NCI-H510A treated with DMSO at 0.1 percent for 48 hours (cell line): ENCODE results near the gene NENF.

Experiments
- DNase-seq: peaks from one replicate; lab custom pipeline; 2025; lab: John Stamatoyannopoulos, UW

NENF gene

DNA sequence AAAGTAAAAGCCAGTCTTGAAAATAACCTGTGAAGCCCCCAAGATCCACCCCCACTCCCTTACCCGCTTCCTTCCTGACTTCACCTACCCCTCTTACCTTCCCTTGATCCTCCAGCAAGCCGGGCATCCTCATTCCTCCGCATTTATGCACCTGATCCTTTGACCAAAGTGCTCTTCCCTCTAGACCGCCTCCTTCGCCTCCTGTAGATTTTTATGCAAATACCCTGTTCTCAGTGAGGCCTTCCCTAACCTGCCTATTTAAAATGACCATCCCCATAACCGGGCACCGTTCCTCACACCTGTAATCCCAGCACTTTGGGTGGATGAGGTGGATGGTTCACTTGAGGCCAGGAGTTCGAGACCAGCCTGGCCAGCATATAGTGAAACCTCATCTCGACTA is 1.1 kb upstream of the NENF start:
- no peak for DNase-seq

DNA sequence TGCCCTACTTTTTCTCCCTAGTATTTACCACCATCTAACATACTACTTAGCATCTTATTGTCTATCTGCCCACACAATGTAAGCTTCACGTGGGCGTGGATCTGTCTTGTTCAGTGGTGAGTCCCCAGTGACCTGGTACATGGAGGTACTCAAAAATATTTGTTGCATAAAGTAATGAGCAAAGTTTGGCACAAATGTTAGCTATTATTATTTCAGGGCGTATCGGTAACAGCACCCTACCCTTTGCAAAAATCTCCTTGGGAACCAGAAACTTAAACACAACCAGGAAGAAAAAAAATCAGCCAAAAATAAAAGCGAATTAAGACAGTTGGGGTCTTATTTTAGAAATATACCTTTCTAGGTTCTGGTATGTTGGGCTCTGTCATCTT is 454 bp upstream of the NENF start:
- no peak for DNase-seq

DNA sequence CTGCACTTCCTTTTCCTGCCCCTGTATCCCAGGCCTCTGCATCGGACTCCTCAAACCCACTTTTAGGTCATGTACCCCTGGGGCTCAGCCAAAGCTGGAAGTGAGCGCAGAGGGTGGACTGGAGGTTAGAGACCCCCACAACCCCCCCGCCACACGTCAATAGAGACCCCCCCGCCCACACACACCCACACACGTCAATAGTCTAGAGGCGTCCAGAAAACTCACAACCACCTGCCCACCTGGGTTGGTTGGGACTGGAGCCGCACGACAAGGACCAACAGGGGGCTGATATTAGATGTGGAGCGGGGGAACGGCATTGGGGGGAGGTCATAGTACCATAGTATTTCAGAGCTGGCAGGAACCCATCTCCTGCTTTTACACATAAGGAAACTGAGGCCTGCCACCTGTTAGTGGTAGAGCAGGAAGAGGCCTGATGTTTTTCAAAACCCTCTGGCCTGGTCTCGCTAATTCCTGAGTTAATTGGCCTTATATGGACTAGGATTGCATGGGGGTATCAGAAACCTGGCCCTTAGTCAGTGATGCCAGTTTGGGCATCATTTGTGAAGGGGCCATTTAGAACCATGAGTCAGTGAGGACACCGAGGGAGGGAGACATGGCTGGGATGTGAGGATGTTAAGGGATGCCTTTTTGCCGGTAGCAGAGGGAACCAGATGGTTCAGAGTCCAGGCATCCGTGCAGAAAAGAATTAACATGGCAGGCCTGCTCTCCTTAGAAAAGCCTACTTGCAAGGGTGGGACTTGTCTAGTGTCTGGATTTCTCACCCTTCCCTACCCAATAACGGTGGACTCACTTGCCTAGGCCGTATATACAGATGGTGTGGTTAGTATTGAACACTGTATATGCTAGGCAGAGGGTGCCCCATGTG is 1.1 kb downstream of the NENF start:
- no peak for DNase-seq

DNA sequence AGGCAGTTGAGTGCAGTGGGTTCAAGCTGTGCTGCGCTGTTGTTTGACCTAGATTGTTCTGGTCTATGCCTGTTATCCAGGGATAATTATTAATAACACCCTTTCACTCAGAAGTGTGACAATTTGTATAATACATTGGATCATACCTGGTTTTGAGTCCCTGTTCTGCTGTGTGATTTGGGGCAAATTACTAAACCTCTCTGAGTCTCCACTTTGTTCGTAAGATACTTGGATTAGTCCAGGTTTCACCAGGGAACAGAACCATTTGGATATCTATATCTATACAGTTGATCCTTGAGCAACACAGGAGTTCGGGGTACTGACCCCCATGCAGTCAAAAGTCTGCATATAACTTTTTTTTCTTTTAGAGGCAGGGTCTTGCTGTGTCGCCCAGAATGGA is 2.3 kb downstream of the NENF start:
- DNase-seq, result no peak

DNA sequence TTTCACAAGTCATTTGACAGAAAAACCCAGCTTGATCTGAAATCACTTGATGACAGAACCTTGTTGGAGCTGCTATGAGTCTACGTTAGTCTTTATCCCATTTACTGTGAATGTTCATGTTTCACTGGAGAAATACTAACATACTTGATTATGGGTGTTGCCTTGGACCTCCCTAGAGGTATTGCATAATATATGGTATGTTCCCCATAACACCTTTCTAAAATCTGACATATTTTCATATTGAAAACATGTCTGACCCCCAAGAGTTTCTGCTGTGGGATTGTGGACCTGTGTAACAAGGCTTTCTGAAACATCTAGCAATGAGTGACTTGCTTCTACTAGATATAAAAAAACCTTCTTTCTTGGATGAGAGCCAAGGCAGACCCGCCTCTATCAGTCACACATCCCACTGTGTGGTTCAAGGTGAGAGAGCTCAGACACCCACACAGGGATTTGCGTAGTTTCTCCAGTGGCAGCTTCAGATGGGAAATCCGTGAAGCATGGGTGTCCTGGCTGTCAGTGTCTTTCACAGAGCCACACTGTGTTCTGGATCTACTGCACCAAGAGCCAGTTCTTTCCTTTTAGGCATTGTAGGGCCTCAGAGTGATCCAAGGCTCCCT is 4.6 kb downstream of the NENF start:
- no peak for DNase-seq

DNA sequence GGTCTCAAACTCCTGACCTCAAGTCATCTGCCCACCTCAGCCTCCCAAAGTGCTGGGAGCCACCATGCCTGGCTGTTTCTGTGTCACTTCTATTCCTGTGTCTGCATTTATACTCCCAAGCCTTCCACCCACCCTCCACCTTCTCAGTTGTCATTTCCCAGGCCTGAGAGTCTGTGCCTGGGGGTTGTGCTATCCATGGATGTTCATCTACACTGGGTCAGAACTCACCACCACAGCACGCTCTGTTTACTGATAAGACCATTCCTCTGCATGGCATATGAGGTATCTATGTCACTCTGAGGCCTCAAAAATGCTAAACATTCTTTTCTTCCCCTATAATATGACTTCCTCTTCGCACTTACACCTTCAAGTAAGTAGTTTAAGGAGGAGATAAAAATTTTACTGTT is 6.1 kb downstream of the NENF start:
- no peak for DNase-seq

DNA sequence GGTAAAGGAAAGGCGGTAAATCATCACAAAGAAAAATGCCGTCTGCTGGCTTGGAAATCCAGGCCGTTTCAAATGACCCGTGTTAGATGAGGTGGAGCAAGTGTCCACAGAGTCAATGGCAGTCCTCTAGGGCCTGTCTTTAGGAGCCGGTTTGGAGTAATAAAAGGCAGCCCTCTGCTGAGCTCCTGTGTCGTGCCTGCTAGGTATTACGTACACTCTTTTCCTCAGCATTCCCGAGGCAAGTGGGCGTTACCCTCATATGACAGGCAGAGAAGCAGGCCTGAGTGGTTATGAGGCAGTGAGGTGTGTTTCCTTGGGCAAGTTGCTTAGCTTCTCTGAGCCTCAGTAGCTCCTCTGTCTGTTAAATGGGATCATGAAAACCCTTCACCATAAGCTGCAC is 7.7 kb downstream of the NENF start:
- no peak for DNase-seq

DNA sequence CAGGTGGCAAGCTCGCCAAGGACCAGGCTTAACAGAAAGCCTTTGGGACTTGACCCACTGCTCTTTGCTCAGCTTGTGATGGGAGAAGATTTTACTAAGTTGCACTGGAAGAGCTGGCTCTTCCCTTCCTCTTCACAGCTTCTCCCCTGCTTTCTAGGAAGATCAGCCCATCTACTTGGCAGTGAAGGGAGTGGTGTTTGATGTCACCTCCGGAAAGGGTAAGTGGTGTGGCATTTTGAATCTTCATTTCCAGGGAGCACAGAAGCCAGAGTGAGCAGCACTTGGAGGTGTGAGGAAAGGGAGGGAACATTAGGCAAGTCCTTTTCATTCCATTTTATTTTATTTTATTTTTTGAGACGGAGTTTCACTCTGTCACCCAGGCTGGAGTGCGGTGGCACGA is 9.7 kb downstream of the NENF start:
- DNase-seq, result no peak

DNA sequence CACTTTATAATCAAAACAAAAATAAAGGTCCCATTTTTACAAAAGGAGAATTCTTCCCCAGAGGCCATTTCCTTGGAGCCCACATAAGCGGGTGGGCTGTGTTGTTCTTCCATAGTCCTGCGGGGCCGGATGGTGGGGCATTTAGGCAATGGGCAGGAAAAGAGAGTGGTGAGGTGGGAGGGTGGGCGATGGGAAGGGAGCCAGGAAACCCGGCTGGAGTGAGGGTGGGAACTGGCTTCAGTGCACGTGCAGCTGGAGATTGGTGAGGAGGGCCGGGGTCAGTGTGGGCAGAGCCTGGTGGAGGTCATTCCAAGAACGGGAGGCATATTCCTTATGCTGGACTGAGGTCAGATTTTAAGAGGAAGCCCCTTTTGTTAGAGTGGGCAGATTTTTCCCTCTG is 13.6 kb downstream of the NENF start:
- DNase-seq, result no peak

DNA sequence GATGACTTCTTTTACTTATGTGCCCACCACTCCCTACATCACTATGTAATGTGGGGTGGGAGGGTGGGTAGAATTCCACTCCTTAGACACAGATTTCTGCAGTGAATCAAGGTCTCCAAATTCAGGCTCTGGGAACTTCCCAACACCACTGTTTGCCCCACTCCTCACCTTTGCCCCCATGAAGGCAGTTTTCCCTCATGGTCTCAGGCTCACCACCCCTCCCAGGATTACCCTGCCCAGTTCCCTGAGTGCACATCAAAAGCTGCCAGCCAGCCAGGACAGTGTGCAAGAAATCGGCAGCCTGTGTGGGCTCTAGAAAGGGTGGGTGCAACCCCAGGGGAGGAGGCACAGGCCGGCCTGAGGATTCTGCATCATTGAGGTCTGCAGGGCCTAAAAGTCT is 14.8 kb downstream of the NENF start:
- DNase-seq, result no peak

DNA sequence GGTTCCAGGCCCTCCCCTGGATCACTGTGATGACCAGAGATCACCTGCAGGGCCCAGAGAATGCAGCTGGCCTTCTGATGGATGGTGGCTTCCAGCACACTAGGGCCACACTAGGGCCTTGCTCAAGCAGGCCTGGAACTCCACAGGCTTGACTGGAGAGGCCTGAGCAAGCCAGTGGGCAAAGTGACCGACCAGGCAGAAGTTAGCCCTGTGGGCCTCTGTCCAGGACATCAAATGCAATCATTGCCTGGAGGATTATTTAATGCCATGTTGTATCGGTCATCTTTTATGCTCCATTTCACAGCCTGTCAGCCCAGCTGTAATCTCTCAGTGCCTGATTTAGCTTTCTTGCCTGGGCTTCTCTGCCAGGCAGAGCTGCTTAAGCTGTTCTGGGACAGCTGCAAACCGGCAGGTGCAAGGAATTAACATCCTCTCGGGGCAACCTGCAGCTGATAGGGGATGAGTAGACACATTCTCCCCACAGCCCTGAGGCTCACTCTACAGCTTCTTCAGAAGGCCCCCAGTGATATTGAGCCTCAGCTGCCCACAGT is 17.7 kb downstream of the NENF start:
- DNase-seq, result peak; percentile 23

DNA sequence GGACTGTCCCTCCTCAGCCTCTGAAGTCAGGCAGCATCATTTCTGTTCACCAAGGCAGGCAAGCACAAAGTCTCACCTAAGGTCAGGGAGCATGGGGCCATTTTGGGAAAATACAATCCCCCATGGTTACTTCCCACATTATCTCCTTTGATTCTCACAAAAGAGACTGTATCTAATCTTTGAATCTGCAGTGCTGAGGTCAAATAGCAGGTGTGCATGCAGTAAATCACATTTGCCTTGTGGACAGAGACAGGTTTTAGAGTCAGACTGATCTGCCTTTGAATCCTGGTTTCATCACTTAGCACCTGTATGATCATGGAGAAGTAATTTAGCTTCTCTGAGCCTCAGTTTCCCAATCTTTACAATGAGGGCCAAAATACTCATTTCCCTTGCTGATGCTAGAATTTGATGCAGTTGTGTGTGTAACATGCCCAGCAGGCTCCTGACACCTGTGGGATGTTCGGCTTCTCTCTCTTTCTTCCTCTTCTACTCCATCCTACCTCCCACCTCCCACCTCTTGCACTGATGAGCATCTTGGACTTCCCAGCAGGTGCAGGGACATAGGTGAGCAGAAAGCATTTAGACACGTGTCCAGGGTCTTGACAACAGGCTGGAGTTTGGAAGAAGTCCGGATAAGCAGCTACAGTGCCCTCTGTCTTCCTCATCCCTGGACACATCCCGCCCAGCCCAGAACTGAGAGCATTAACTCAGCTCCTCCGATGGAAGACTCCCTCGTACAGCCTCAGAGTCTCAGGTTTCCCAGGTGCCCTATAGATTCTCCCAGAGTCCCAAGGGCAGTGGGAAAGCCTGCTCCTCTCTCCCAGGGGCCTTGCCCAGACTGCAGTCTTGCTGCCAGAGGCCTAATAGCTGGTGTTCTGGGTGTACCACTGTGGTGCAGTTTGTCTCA is 18.9 kb downstream of the NENF start:
- DNase-seq, result no peak

DNA sequence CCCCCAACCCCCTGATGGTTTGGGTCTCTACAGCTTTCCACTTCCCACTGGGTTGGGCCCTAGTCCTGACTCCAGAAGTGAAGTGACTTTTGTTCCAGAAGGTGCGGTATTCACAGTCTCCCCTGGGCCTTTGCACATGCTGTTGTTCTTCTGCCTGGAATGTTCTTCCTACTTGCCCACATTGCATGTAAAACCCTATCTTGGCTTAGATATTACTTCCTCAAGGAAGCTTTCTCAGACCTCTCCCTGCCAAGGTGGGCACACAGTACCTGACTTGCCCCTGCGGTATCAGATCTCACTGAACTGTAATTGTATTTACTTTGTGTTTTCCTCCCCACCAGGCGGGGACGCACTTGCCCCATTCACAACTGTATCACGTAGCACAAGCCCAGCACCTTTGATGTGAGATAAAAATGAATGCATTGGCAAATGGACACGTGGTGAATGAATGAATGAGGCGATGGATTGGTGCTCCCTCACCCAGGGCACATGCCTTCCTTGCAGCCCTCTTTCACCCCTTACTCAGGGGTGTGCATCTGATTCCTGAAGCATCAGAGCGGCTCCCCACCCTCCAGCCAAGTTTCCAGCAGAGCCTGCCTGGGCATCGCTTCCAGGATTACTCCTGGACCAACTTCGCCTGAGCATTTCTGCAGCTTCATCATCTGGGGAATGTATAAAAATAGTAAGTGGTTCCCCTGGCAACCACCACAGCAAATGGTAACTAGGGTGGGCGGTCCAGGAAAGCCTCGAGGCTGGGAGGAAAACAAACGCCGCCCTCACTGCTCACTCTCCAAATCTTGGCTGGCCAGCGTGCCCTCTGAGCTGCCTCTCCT is 19.8 kb downstream of the NENF start:
- no peak for DNase-seq

DNA sequence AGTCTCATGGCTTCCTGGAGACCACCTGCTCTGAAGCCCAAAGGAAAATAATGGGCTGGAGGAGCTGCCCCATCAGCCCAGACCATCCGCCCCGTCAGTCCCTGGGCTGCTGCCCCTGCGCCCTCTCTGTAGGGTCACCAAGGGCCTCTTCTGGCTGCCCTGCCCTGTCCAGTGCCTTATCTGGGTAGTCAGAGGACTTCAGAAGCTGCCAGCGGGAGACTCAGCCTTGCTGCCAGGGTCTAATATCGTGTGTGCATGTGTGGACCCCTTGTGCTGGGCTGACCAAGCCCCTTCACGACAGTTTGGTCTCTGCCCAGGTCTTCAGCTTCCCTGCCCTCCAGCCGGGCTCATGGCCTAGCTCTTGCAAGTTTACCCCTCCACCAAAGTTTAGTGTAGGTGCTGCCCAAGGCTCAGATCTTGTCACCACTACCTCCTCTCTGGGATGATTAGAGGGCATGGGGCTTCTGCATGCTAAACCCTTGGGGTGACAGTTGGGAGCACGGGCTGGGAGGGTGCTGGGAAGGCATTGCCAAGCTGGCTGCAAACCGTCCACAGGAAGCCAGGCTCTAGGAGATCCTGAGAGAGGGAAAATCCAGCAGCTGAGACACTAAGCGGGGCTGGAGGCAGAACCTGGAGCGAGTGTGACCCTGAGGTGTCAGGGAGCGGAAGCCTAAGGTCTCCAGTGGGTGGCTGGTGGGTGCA is 20.6 kb downstream of the NENF start:
- no peak for DNase-seq

DNA sequence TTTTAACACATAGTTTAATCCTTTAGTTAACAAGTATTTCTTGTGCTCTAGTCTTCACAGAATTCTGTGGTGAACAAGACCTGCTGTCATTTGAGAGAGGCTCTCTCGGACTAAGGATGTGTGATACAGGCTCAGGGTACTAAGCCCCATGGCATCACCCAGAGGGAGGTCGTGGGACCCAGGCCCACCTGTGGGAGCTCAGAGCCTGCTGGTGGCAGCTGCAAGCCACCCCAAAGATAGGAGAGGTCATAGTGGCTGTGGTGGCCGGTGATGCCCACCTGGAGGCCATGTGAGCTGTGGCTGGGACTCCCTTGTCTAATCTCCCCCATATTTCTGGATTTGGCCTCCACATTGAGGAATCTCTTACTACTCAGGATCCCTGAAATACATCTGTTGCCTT is 22.0 kb downstream of the NENF start:
- no peak for DNase-seq

DNA sequence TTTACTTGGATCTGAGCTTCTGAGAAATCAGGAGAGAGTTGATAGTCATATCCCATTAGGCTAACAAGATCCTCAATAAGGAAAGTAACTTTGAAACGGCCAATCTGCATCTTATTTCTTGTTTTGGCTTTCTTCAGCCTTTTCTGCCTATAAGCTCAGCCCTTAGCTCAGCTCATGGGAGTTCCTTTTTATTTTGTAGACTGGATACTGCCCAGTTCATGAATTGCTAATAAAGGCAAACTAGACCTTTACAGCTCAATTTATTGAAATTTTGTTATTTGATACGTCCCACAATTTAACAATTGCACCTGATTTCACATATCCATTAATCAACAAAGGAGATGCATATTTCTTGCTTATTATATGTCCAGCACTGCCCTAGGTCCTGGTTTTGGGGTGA is 22.7 kb downstream of the NENF start:
- no peak for DNase-seq

DNA sequence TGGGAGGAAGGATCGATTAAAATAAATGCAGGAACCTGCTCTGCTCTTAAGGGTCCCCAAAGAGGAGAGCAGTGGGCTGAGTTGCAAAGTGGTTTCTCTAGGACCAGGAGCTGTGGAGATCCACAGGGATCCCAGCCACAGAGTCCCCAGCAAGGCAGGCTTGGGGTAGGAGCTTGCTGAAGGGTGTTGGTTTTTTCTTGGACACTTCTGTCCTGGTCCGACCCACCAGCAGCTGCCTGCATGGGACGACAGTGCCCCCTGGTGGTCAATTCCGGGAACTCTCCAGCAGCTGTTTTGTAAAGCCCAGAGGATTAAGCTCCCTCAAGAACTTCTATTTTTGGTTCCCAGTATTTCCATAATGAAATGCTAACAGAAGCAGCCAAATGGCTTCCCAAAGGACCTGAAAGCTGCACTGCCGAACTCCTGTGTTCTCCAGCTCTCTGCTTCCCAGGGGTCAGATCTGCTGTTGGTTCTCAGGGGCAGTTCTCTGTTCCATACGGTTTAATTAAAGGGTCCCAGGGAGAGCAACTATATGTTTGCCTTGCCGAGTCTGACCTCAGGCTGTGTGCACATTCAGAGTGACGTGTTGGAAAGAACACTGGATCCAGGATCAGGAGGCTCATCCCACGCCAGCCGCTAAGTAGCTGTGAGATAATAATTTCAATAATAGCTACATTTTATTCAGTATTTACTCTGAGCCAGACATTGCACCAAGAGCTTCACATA is 23.2 kb downstream of the NENF start:
- DNase-seq, result peak; percentile 75

DNA sequence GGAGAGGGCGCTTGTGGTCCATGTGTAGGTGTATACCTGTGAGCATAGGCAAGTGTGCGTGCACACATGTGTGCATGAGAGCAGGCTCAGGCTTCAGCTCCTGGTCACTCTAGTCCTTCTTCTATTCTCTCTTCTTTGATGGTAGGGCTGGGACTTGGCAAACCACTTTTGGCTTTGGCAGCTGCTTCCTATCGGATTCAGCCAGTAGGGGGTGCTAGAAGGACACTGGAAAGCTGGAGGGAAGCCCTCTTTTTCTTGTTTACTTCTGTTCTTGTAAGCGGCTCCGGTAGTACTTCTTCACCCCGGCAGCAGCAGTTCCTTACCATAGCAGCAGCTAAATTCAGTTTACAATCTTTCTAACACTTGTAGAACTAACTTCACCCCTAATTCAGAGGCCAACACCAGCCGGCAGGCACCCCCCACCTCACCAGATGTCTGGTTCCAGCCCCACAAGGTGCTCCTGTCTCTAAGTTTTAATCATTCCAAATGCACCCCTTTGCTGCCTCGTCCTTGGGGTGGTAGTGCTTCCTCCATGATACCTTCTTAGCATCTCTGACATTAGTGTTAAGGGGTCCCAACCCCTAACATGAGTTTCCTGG is 25.1 kb downstream of the NENF start:
- DNase-seq, result peak; percentile 19

DNA sequence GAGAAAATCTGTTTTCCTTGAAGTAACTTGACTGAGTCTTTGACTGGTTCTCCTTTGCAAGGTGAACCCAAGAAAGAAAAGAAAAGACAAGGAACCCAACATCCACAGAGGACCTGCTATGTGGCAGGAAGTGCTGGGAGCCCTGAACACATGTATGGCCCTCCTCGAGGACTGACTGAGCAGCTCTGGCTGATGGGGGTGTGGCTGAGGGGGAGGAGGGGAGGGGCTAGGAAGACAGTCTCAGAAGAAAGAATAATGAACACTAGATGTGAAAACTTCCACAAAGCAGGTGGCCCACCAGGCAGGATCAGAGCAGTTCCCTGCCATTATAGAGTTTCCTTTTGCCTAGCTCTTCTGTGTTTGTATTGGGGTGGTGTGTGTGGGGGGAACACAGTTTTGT is 26.1 kb downstream of the NENF start:
- DNase-seq, result no peak

DNA sequence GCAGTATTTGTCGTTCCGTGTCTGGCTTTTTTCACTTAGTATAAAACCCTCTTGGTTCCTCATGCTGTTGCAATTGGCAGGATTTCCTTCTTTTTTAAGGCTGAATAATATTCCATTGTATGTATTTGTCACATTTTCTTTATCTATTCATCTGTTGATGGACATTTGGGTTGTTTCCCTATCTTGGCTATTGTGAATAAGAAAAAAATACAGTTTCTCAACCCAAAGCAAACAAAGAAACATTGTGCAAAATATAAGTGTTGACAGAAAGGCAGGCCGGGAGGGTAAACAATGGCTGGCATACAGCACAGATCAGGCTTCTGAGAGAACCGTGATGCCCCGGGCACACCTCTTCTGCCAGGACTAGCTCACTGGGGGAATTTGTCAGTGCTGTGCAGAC is 26.9 kb downstream of the NENF start:
- no peak for DNase-seq
